Dermis microvascular lymphatic vessel endothelial cell (primary cell): Measurements from ENCODE around the gene LRRC2. TPM values are rescaled to one million over a fixed set of nuclear protein-coding genes. Genes with fewer than 3 reads are reported as not detected.
"Not testable (repeated sequence)": the region's sequence is repeated elsewhere in the genome, so short reads cannot be mapped to it uniquely, and the experiment has no call there.

ENCODE experiments used
- DNase-seq, 2 donors: peaks; one replicate each; pipeline versions ENCODE4 v3.0.0 to v3.0.0-alpha.2; 2010; ENCODE audit warnings: low read depth in 2 of 2
- total RNA-seq: library from RNA; depleted of rRNA; stranded (reverse); fragments of >200 nt; gene quantifications from 2 replicates; pipeline ENCODE4 v1.2.1, GENCODE V29; 2014

LRRC2 gene
- total RNA-seq, 1 donor from 2014 or later: under 0.01 TPM

GRCh38 chr3:46535746-46536145 is 30.4 kb downstream of the LRRC2 start:
- no peak for DNase-seq

GRCh38 chr3:46533091-46533490 is 33.0 kb downstream of the LRRC2 start:
- DNase-seq: no peak

- no peak for DNase-seq
These were observed 38.9 kb downstream of the LRRC2 start for GRCh38 chr3:46527239-46527638.

GRCh38 chr3:46524832-46525231 is 41.3 kb downstream of the LRRC2 start:
- no peak for DNase-seq

- DNase-seq: no peak
These were observed 42.1 kb downstream of the LRRC2 start for GRCh38 chr3:46524008-46524407.

- no peak for DNase-seq
These were observed 42.5 kb downstream of the LRRC2 start for GRCh38 chr3:46523556-46523955.

GRCh38 chr3:46522201-46522600 is 43.9 kb downstream of the LRRC2 start:
- DNase-seq: not testable (repeated sequence)

GRCh38 chr3:46521096-46521495 is 45.0 kb downstream of the LRRC2 start:
- DNase-seq: peak in 1 of 2 donors; percentile 43

- no peak for DNase-seq
These were observed 45.6 kb downstream of the LRRC2 start for GRCh38 chr3:46520531-46520930.

- DNase-seq: no peak
These were observed 46.1 kb downstream of the LRRC2 start for GRCh38 chr3:46519952-46520351.

- no peak for DNase-seq
These were observed 48.3 kb downstream of the LRRC2 start for GRCh38 chr3:46517784-46518181.

GRCh38 chr3:46517016-46517783 is 48.9 kb downstream of the LRRC2 start:
- peak; percentile 68 to 80 for DNase-seq

- DNase-seq: no peak
These were observed 49.6 kb downstream of the LRRC2 start for GRCh38 chr3:46516521-46516920.

- DNase-seq: no peak
These were observed 53.8 kb downstream of the LRRC2 start for GRCh38 chr3:46512191-46512749.

- no peak for DNase-seq
These were observed 56.4 kb downstream of the LRRC2 start for GRCh38 chr3:46509661-46510187.

- no peak for DNase-seq
These were observed 57.1 kb downstream of the LRRC2 start for GRCh38 chr3:46508850-46509591.

GRCh38 chr3:46506526-46506925 is 59.6 kb downstream of the LRRC2 start:
- DNase-seq: no peak

- DNase-seq: no peak
These were observed 60.1 kb downstream of the LRRC2 start for GRCh38 chr3:46505953-46506352.

- DNase-seq: no peak
These were observed 61.3 kb downstream of the LRRC2 start for GRCh38 chr3:46504789-46505188.

- no peak for DNase-seq
These were observed 62.8 kb downstream of the LRRC2 start for GRCh38 chr3:46503200-46503874.

- no peak for DNase-seq
These were observed 64.4 kb downstream of the LRRC2 start for GRCh38 chr3:46501702-46502101.
